Cardiac atrium fibroblast (primary cell): ENCODE data around the gene NPR1. TPM values are rescaled to one million over a fixed set of nuclear protein-coding genes. Genes with fewer than 3 reads are reported as not detected.

Experiments used
- total RNA-seq: library from RNA; depleted of rRNA; stranded (reverse); fragments of >200 nt; gene quantifications from 2 replicates; pipeline ENCODE4 v1.2.3, GENCODE V29; 2015

Gene NPR1
- 9.4 and 11.7 TPM in 2 replicates for total RNA-seq

GRCh38 chr1:153678519-153679336 lies at the start of gene NPR1:
TSS of gene NPR1 (plus strand) at chr1:153678688. CDS start at chr1:153679109, 421 bp downstream.

GRCh38 chr1:153633754-153634665 lies 44.5 kb upstream of the NPR1 start, which contains the start of gene CHTOP:
TSS of gene CHTOP (plus strand) at chr1:153634066. CDS start at chr1:153636589, 2,523 bp downstream.

GRCh38 chr1:153658400-153659174 lies 19.9 kb upstream of the NPR1 start, which contains the start of gene SNAPIN:
TSS of gene SNAPIN (plus strand) at chr1:153658703. CDS start at chr1:153658744, 41 bp downstream.

GRCh38 chr1:153670859-153671627 lies 7.4 kb upstream of the NPR1 start, which contains the start of gene ILF2:
TSS of gene ILF2 (minus strand) at chr1:153670993. CDS start at chr1:153670922, 71 bp downstream.

GRCh38 chr1:153727463-153728304 lies 49.2 kb downstream of the NPR1 start, which contains the start of gene INTS3:
TSS of gene INTS3 (plus strand) at chr1:153728050. CDS start at chr1:153728635, 585 bp downstream.

Other genes with a start within 250 kb of the NPR1 start
- not detected in 2 replicates for gene S100A7, start 218.0 kb upstream of the NPR1 start, total RNA-seq
- gene S100A6, start 142.7 kb upstream of the NPR1 start, total RNA-seq = 782 and 910 TPM in 2 replicates
- gene S100A5, start 137.8 kb upstream of the NPR1 start, total RNA-seq = not detected in 2 replicates
- 145 and 248 TPM in 2 replicates for gene S100A4, start 132.9 kb upstream of the NPR1 start, total RNA-seq
- 7.5 and 9.0 TPM in 2 replicates for gene S100A3, start 129.4 kb upstream of the NPR1 start, total RNA-seq
- 0.16 TPM in 1 of 2 replicates, not detected in the other for gene S100A2, start 112.8 kb upstream of the NPR1 start, total RNA-seq
- 200 and 242 TPM in 2 replicates for gene S100A16, start 65.6 kb upstream of the NPR1 start, total RNA-seq
- not detected in 2 replicates for gene S100A14, start 62.4 kb upstream of the NPR1 start, total RNA-seq
- 144 and 173 TPM in 2 replicates for gene S100A13, start 51.2 kb upstream of the NPR1 start, total RNA-seq
- not detected in 2 replicates for gene S100A1, start 50.3 kb upstream of the NPR1 start, total RNA-seq
- gene CHTOP, start 44.6 kb upstream of the NPR1 start, total RNA-seq = 22.8 and 24.0 TPM in 2 replicates
- gene SNAPIN, start 20.0 kb upstream of the NPR1 start, total RNA-seq = 56.1 and 65.7 TPM in 2 replicates
- gene ILF2, start 7.7 kb upstream of the NPR1 start, total RNA-seq = 122 and 128 TPM in 2 replicates
- 21.8 and 27.7 TPM in 2 replicates for gene INTS3, start 49.4 kb downstream of the NPR1 start, total RNA-seq
- gene SLC27A3, start 96.7 kb downstream of the NPR1 start, total RNA-seq = 19.1 and 19.5 TPM in 2 replicates
- 2.3 and 4.4 TPM in 2 replicates for gene GATAD2B, start 244.3 kb downstream of the NPR1 start, total RNA-seq